Measurements from ENCODE around the gene ZBTB16.

The ZBTB16 gene

GRCh38 chr11:114277637-114278341 lies 218.3 kb downstream of the ZBTB16 start:
- DNase-seq, result no peak
- TF ChIP-seq GATA1 (IDR thresholded peaks at IDR 0.05; ENCODE audit: low read depth, low read length), result no peak
- TF ChIP-seq POLR2A (IDR thresholded peaks at IDR 0.05; ENCODE audit: low read length), result no peak

- DNase-seq, result no peak
- TF ChIP-seq GATA1 (IDR thresholded peaks at IDR 0.05; ENCODE audit: low read depth, low read length), result no peak
Observed at GRCh38 chr11:114278342-114279065, 219.0 kb downstream of the ZBTB16 start.

- no peak for DNase-seq
- no peak for TF ChIP-seq POLR2A (IDR thresholded peaks at IDR 0.05; ENCODE audit: low read length)
- TF ChIP-seq GATA1 (IDR thresholded peaks at IDR 0.05; ENCODE audit: low read depth, low read length), result no peak
Observed at GRCh38 chr11:114279792-114280546, 220.5 kb downstream of the ZBTB16 start.

- peak; percentile 19 to 50 for DNase-seq
- TF ChIP-seq GATA1 (IDR thresholded peaks at IDR 0.05; ENCODE audit: low read depth, low read length) (no peak), POLR2A (IDR thresholded peaks at IDR 0.05; ENCODE audit: low read length) (no peak)
Observed at GRCh38 chr11:114280696-114281095, 221.2 kb downstream of the ZBTB16 start.

- DNase-seq, result no peak
- TF ChIP-seq GATA1 (IDR thresholded peaks at IDR 0.05; ENCODE audit: low read depth, low read length) (no peak), POLR2A (IDR thresholded peaks at IDR 0.05; ENCODE audit: low read length) (no peak)
Observed at GRCh38 chr11:114281388-114281956, 222.0 kb downstream of the ZBTB16 start.

GRCh38 chr11:114282488-114282887 lies 223.0 kb downstream of the ZBTB16 start:
- no peak for DNase-seq
- no peak for TF ChIP-seq GATA1 (IDR thresholded peaks at IDR 0.05; ENCODE audit: low read depth, low read length)
- no peak for TF ChIP-seq POLR2A (IDR thresholded peaks at IDR 0.05; ENCODE audit: low read length)

GRCh38 chr11:114283422-114283821 lies 223.9 kb downstream of the ZBTB16 start:
- DNase-seq, result no peak
- no peak for TF ChIP-seq GATA1 (IDR thresholded peaks at IDR 0.05; ENCODE audit: low read depth, low read length)
- no peak for TF ChIP-seq POLR2A (IDR thresholded peaks at IDR 0.05; ENCODE audit: low read length)

GRCh38 chr11:114284021-114284420 lies 224.5 kb downstream of the ZBTB16 start:
- DNase-seq, result no peak
- no peak for TF ChIP-seq POLR2A (IDR thresholded peaks at IDR 0.05; ENCODE audit: low read length)

- TF ChIP-seq GATA1 (IDR thresholded peaks at IDR 0.05; ENCODE audit: low read depth, low read length) (no peak), POLR2A (IDR thresholded peaks at IDR 0.05; ENCODE audit: low read length) (no peak)
- no peak for DNase-seq
Observed at GRCh38 chr11:114284914-114285313, 225.4 kb downstream of the ZBTB16 start.

- DNase-seq, result no peak
- TF ChIP-seq GATA1 (IDR thresholded peaks at IDR 0.05; ENCODE audit: low read depth, low read length) (no peak), POLR2A (IDR thresholded peaks at IDR 0.05; ENCODE audit: low read length) (no peak)
Observed at GRCh38 chr11:114285599-114285998, 226.1 kb downstream of the ZBTB16 start.

GRCh38 chr11:114286229-114286628 lies 226.7 kb downstream of the ZBTB16 start:
- DNase-seq, result no peak
- no peak for TF ChIP-seq POLR2A (IDR thresholded peaks at IDR 0.05; ENCODE audit: low read length)
- TF ChIP-seq GATA1 (IDR thresholded peaks at IDR 0.05; ENCODE audit: low read depth, low read length), result no peak

- DNase-seq, result no peak
- TF ChIP-seq GATA1 (IDR thresholded peaks at IDR 0.05; ENCODE audit: low read depth, low read length), result no peak
- TF ChIP-seq POLR2A (IDR thresholded peaks at IDR 0.05; ENCODE audit: low read length), result no peak
Observed at GRCh38 chr11:114287154-114287553, 227.6 kb downstream of the ZBTB16 start.

GRCh38 chr11:114288136-114288535 lies 228.6 kb downstream of the ZBTB16 start:
- no peak for TF ChIP-seq GATA1 (IDR thresholded peaks at IDR 0.05; ENCODE audit: low read depth, low read length)
- DNase-seq, result no peak

GRCh38 chr11:114289779-114290178 lies 230.3 kb downstream of the ZBTB16 start:
- DNase-seq, result no peak
- no peak for TF ChIP-seq POLR2A (IDR thresholded peaks at IDR 0.05; ENCODE audit: low read length)
- no peak for TF ChIP-seq GATA1 (IDR thresholded peaks at IDR 0.05; ENCODE audit: low read depth, low read length)

Measured in erythroblast (primary cell).